ENCODE measurements around the gene TRIM17.

GRCh38 chr1:228413241-228414010 is 3.2 kb downstream of the TRIM17 start:
- TF ChIP-seq EP300 (IDR thresholded peaks at IDR 0.05; ENCODE audit: low read depth) (no peak), CTCF (IDR thresholded peaks at IDR 0.05) (no peak), POLR2A (IDR thresholded peaks at IDR 0.05) (no peak)
